Activated CD4-positive, alpha-beta T cell treated with anti-CD3 and anti-CD28 coated beads for 36 hours (primary cell): ENCODE results near the gene DZIP3. TPM values are rescaled to one million over a fixed set of nuclear protein-coding genes. Genes with fewer than 3 reads are reported as not detected.
A peak's percentile ranks its signal among the peaks of the same experiment; 100 is the strongest.

Source experiments
- ATAC-seq: fragments of 200-7000 bp; cut with Tn5 transposase; one replicate; pipeline ENCODE4 v1.10.0; 2021; ENCODE audit warnings: mild to moderate bottlenecking, moderate library complexity
- CTCF ChIA-PET: fragments of 350-600 bp; sonication (Branson Sonifier 250); formaldehyde crosslinking; loops from one replicate; lab custom pipeline; 2021; ENCODE audit warnings: antibody characterized with exemption; lab: Charles Lee
- POLR2A ChIA-PET: fragments of 350-600 bp; sonication (Branson Sonifier 250); formaldehyde crosslinking; loops from one replicate; lab custom pipeline; 2021; ENCODE audit warnings: antibody characterized with exemption, inconsistent platforms; lab: Charles Lee
- DNase-seq: peaks from one replicate; pipeline ENCODE4 v3.0.0-alpha.2; 2020
- H3K27ac Mint-ChIP-seq: one replicate; pipeline ENCODE4 v1.8.0; 2021; ENCODE audit warnings: mixed read lengths
- H3K27me3 Mint-ChIP-seq: one replicate; pipeline ENCODE4 v1.8.0; 2021; ENCODE audit warnings: mixed read lengths
- H3K36me3 Mint-ChIP-seq: one replicate; pipeline ENCODE4 v1.8.0; 2021; ENCODE audit warnings: low read depth, mixed read lengths
- H3K4me1 Mint-ChIP-seq: one replicate; pipeline ENCODE4 v1.8.0; 2021; ENCODE audit warnings: mixed read lengths
- H3K4me3 Mint-ChIP-seq: one replicate; pipeline ENCODE4 v1.8.0; 2021; ENCODE audit warnings: mild to moderate bottlenecking, moderate library complexity, mixed read lengths
- H3K9me3 Mint-ChIP-seq: one replicate; pipeline ENCODE4 v1.8.0; 2021; ENCODE audit warnings: low read depth, mixed read lengths
- intact Hi-C, 2 experiments: fragments of 100-400 bp; cut with DNase I in 1 of 2; cut with micrococcal nuclease in 1 of 2; formaldehyde crosslinking; loops; one replicate each; pipeline versions ENCODE4 v1.14.2 to v1.15.1; 2022 to 2024; cut with DNase I, micrococcal nuclease
- total RNA-seq, 2 experiments: library from RNA; stranded (reverse); gene quantifications; one replicate each; pipeline ENCODE4 v1.2.3, GENCODE V29; 2021

Gene DZIP3
- total RNA-seq, 2 experiments from 2014 or later: 11.9 to 12.9 TPM

- no peak overlapping the region for H3K27ac Mint-ChIP-seq
- intact Hi-C loops: no loop called here
- H3K36me3 Mint-ChIP-seq: peaks cover 41% of the 10 kb centered on the region
- ATAC-seq (no peak), DNase-seq (no peak)
- ChIA-PET CTCF (no interaction called here), POLR2A (no interaction called here)
- H3K9me3 Mint-ChIP-seq: no peaks in the 10 kb centered on the region
- peaks cover 4% of the 10 kb centered on the region for H3K4me1 Mint-ChIP-seq
- H3K27me3 Mint-ChIP-seq: no peaks in the 10 kb centered on the region
- H3K4me3 Mint-ChIP-seq: no peak overlapping the region
Observed at GRCh38 chr3:108555966-108556581, 33.4 kb upstream of the DZIP3 start.

GRCh38 chr3:108562565-108562964, 27.0 kb upstream of the DZIP3 start:
- H3K4me3 Mint-ChIP-seq: no peak overlapping the region
- intact Hi-C loops: no loop called here
- H3K27me3 Mint-ChIP-seq: no peaks in the 10 kb centered on the region
- H3K9me3 Mint-ChIP-seq: no peaks in the 10 kb centered on the region
- ATAC-seq (no peak), DNase-seq (no peak)
- H3K4me1 Mint-ChIP-seq: no peaks in the 10 kb centered on the region
- peaks cover 43% of the 10 kb centered on the region for H3K36me3 Mint-ChIP-seq
- no peak overlapping the region for H3K27ac Mint-ChIP-seq
- POLR2A ChIA-PET: no interaction called here
- CTCF ChIA-PET: interaction anchor here (1.2 to 3.6 kb wide), 2 partner anchors 10 to 63 kb away, joined by 3 to 11 read pairs; no protein-coding TSS in a partner anchor

GRCh38 chr3:108564564-108564963, 25.0 kb upstream of the DZIP3 start:
- H3K27ac Mint-ChIP-seq: no peak overlapping the region
- H3K4me3 Mint-ChIP-seq: no peak overlapping the region
- peaks cover 42% of the 10 kb centered on the region for H3K36me3 Mint-ChIP-seq
- no peaks in the 10 kb centered on the region for H3K27me3 Mint-ChIP-seq
- DNase-seq: no peak
- POLR2A ChIA-PET: no interaction called here
- H3K4me1 Mint-ChIP-seq: no peaks in the 10 kb centered on the region
- intact Hi-C loops: no loop called here
- ATAC-seq: no peak
- no peaks in the 10 kb centered on the region for H3K9me3 Mint-ChIP-seq
- CTCF ChIA-PET: interaction anchor here (3.6 kb wide), 1 partner anchor 12 kb away, joined by 11 read pairs; no protein-coding TSS in a partner anchor

DNA sequence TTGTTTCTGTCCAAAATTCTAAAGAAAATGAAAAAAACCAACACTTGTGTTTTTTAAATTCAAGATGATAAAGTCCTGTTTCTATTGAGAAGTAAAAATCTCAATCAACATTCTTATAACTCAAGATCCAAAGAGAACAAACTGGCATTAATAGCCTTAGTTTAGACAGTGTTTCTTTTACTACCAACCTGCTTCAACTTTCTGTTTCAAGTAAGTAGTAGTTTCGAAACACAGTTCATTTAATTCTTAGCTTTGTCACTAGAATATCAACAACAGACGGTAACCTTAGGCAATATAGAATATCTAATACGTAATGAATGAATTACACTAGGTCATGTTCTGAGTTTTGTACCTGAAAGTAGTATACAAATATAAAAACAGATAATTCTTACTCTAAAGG, 24.0 kb upstream of the DZIP3 start:
- ChIA-PET CTCF (no interaction called here), POLR2A (no interaction called here)
- DNase-seq: no peak
- H3K4me3 Mint-ChIP-seq: no peak overlapping the region
- H3K9me3 Mint-ChIP-seq: no peaks in the 10 kb centered on the region
- intact Hi-C loops: no loop called here
- H3K4me1 Mint-ChIP-seq: no peaks in the 10 kb centered on the region
- H3K36me3 Mint-ChIP-seq: peaks cover 44% of the 10 kb centered on the region
- H3K27me3 Mint-ChIP-seq: no peaks in the 10 kb centered on the region
- ATAC-seq: no peak
- no peak overlapping the region for H3K27ac Mint-ChIP-seq

DNA sequence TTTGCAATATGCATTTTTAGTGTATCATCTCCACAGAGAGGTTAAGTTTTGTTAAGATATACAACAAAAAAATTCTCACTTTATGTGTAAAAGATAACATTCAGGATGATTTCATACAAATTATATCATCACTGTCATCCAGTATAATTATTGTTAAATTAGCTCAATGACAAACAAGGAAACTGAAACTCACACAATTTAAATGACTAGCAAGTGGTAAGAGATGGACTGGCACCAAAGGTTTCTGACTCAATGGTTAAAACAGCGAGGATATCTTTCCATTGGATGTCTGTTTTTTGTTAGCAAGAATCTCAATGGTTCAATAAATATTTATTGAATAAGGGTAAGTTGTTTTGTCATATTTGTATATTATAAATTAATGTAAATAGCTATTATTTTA, 22.9 kb upstream of the DZIP3 start:
- H3K27ac Mint-ChIP-seq: no peak overlapping the region
- no peak for ATAC-seq
- no peak for DNase-seq
- H3K36me3 Mint-ChIP-seq: peaks cover 36% of the 10 kb centered on the region
- POLR2A ChIA-PET: no interaction called here
- intact Hi-C loops: no loop called here
- no peak overlapping the region for H3K4me3 Mint-ChIP-seq
- CTCF ChIA-PET: interaction anchor here (1.7 kb wide), 1 partner anchor 9 kb away, joined by 5 read pairs; no protein-coding TSS in a partner anchor
- H3K9me3 Mint-ChIP-seq: no peaks in the 10 kb centered on the region
- no peaks in the 10 kb centered on the region for H3K27me3 Mint-ChIP-seq
- no peaks in the 10 kb centered on the region for H3K4me1 Mint-ChIP-seq

- no peaks in the 10 kb centered on the region for H3K4me1 Mint-ChIP-seq
- ChIA-PET POLR2A (no interaction called here), CTCF (interaction anchor here (0.6 kb wide), 1 partner anchor 63 kb away, joined by 4 read pairs; no protein-coding TSS in a partner anchor)
- peaks cover 42% of the 10 kb centered on the region for H3K36me3 Mint-ChIP-seq
- no peak overlapping the region for H3K27ac Mint-ChIP-seq
- no peak overlapping the region for H3K4me3 Mint-ChIP-seq
- ATAC-seq (no peak), DNase-seq (no peak)
- intact Hi-C loops: no loop called here
- H3K27me3 Mint-ChIP-seq: no peaks in the 10 kb centered on the region
- peaks cover 2% of the 10 kb centered on the region for H3K9me3 Mint-ChIP-seq
Observed at GRCh38 chr3:108569336-108569735, 20.2 kb upstream of the DZIP3 start.

GRCh38 chr3:108578064-108578463, 11.5 kb upstream of the DZIP3 start:
- H3K36me3 Mint-ChIP-seq: peaks cover 50% of the 10 kb centered on the region
- peaks cover 2% of the 10 kb centered on the region for H3K9me3 Mint-ChIP-seq
- DNase-seq: no peak
- no peaks in the 10 kb centered on the region for H3K27me3 Mint-ChIP-seq
- CTCF ChIA-PET: interaction anchor here (1.0 to 1.4 kb wide), 4 partner anchors 20 to 88 kb away, joined by 3 to 4 read pairs (median 3); no protein-coding TSS in a partner anchor
- no peak overlapping the region for H3K4me3 Mint-ChIP-seq
- POLR2A ChIA-PET: no interaction called here
- H3K4me1 Mint-ChIP-seq: peaks cover 6% of the 10 kb centered on the region
- H3K27ac Mint-ChIP-seq: no peak overlapping the region
- intact Hi-C loops: no loop called here
- ATAC-seq: no peak

GRCh38 chr3:108588601-108589000, 921 bp upstream of the DZIP3 start:
- H3K9me3 Mint-ChIP-seq: no peaks in the 10 kb centered on the region
- CTCF ChIA-PET: interaction anchor here (0.7 to 3.1 kb wide), 4 partner anchors 10 to 315 kb away, joined by 3 to 15 read pairs (median 8); no protein-coding TSS in a partner anchor
- H3K4me1 Mint-ChIP-seq: peaks cover 33% of the 10 kb centered on the region
- no peak for DNase-seq
- ATAC-seq: no peak
- POLR2A ChIA-PET: interaction anchor here (1.2 to 3.1 kb wide), 2 partner anchors 10 to 14 kb away, joined by 5 to 24 read pairs; no protein-coding TSS in a partner anchor
- intact Hi-C loops: loop anchor here (2.0 to 10.0 kb wide), 4 partner anchors 234 to 1066 kb away; partner anchors contain the start of genes TRAT1 (in 2 of the 2) and BBX (in 1 of the 2)
- H3K27me3 Mint-ChIP-seq: no peaks in the 10 kb centered on the region
- peak overlapping the region; percentile 97 for H3K27ac Mint-ChIP-seq
- H3K36me3 Mint-ChIP-seq: peaks cover 16% of the 10 kb centered on the region
- peak overlapping the region; percentile 82 for H3K4me3 Mint-ChIP-seq

DNA sequence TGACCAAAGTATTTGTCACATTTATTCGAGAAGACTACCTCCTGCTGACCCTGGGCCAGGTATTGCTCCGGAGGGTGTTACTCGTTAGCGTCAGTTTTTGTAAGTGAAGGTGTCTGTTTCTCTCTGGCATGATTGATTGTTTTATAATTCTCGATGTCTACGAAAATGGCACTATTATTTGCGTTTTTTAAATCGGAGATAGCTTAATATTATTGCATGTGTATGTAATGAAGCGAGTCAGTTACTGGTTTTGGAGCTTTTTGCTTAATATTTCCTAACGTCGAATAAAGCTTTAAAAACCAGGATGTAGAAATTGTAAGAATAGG, 439 bp downstream of the DZIP3 start:
- peaks cover 10% of the 10 kb centered on the region for H3K36me3 Mint-ChIP-seq
- no peaks in the 10 kb centered on the region for H3K27me3 Mint-ChIP-seq
- ATAC-seq: no peak
- intact Hi-C loops: loop anchor here (1.0 to 10.0 kb wide), 9 partner anchors 13 to 1068 kb away; partner anchors contain the start of genes TRAT1 (in 2 of the 2), BBX (in 1 of the 2) and IFT57 (in 1 of the 2)
- no peak for DNase-seq
- POLR2A ChIA-PET: interaction anchor here (0.6 to 3.1 kb wide), 6 partner anchors 8 to 500 kb away, joined by 3 to 24 read pairs (median 3); no protein-coding TSS in a partner anchor
- peaks cover 33% of the 10 kb centered on the region for H3K4me1 Mint-ChIP-seq
- CTCF ChIA-PET: interaction anchor here (0.7 to 3.1 kb wide), 6 partner anchors 9 to 230 kb away, joined by 3 to 15 read pairs (median 8); no protein-coding TSS in a partner anchor
- no peaks in the 10 kb centered on the region for H3K9me3 Mint-ChIP-seq
- peak overlapping the region; percentile 82 for H3K4me3 Mint-ChIP-seq
- H3K27ac Mint-ChIP-seq: peak overlapping the region; percentile 97

GRCh38 chr3:108590460-108590859, 938 bp downstream of the DZIP3 start:
- Mint-ChIP-seq H3K36me3 (peaks cover 5% of the 10 kb centered on the region), H3K27me3 (no peaks in the 10 kb centered on the region), H3K27ac (peak overlapping the region; percentile 97), H3K4me1 (peaks cover 33% of the 10 kb centered on the region), H3K4me3 (peak overlapping the region; percentile 82), H3K9me3 (no peaks in the 10 kb centered on the region)
- intact Hi-C loops: loop anchor here in 1 of 2 experiments (1.0 kb wide), 1 partner anchor 15 kb away; no protein-coding TSS in a partner anchor
- DNase-seq (no peak), ATAC-seq (no peak)
- ChIA-PET POLR2A (interaction anchor here (1.0 to 3.1 kb wide), 2 partner anchors 12 to 273 kb away, joined by 3 to 24 read pairs; no protein-coding TSS in a partner anchor), CTCF (interaction anchor here (0.8 to 3.1 kb wide), 4 partner anchors 12 to 230 kb away, joined by 3 to 15 read pairs (median 8); no protein-coding TSS in a partner anchor)

- Mint-ChIP-seq H3K4me3 (no peak overlapping the region), H3K9me3 (no peaks in the 10 kb centered on the region), H3K27ac (no peak overlapping the region), H3K4me1 (peaks cover 35% of the 10 kb centered on the region), H3K36me3 (no peaks in the 10 kb centered on the region), H3K27me3 (no peaks in the 10 kb centered on the region)
- intact Hi-C loops: no loop called here
- no peak for ATAC-seq
- no peak for DNase-seq
- ChIA-PET POLR2A (no interaction called here), CTCF (no interaction called here)
Observed at GRCh38 chr3:108595321-108595720, 5.8 kb downstream of the DZIP3 start.
